G401.6 (cell line): ENCODE data around the gene ACVR1B.
A peak's percentile ranks its signal among the peaks of the same experiment; 100 is the strongest.

Source experiments
- FAIRE-seq: peaks from 2 replicates; lab custom pipeline; 2012; peaks lifted over from hg19 to GRCh38; lab: Jason Lieb, UNC

The ACVR1B gene

GRCh38 chr12:52005903-52006703 is 54.6 kb downstream of the ACVR1B start:
- FAIRE-seq, result no peak

GRCh38 chr12:52006726-52007157 is 55.2 kb downstream of the ACVR1B start, which contains the start of gene TAMALIN:
Gene TAMALIN (plus strand): TSS chr12:52006946. CDS start chr12:52007020, 74 bp downstream.
- FAIRE-seq, result no peak

- FAIRE-seq, result no peak
Observed at GRCh38 chr12:52007158-52007921, 55.8 kb downstream of the ACVR1B start.

- no peak for FAIRE-seq
Observed at GRCh38 chr12:52007982-52008510, 56.5 kb downstream of the ACVR1B start.

- no peak for FAIRE-seq
Observed at GRCh38 chr12:52009081-52009751, 57.7 kb downstream of the ACVR1B start.

GRCh38 chr12:52010152-52010622 is 58.7 kb downstream of the ACVR1B start:
- FAIRE-seq, result peak; percentile 51

GRCh38 chr12:52010692-52011601 is 59.4 kb downstream of the ACVR1B start:
- no peak for FAIRE-seq

GRCh38 chr12:52011602-52012214 is 60.2 kb downstream of the ACVR1B start:
- no peak for FAIRE-seq

GRCh38 chr12:52013626-52014310 is 62.3 kb downstream of the ACVR1B start:
- FAIRE-seq, result no peak

GRCh38 chr12:52014567-52015530 is 63.4 kb downstream of the ACVR1B start:
- no peak for FAIRE-seq

- no peak for FAIRE-seq
Observed at GRCh38 chr12:52015532-52016041, 64.1 kb downstream of the ACVR1B start.

- FAIRE-seq, result no peak
Observed at GRCh38 chr12:52018433-52019112, 67.1 kb downstream of the ACVR1B start.

GRCh38 chr12:52019113-52019770 is 67.7 kb downstream of the ACVR1B start:
- FAIRE-seq, result no peak

- no peak for FAIRE-seq
Observed at GRCh38 chr12:52020539-52021336, 69.2 kb downstream of the ACVR1B start.

- FAIRE-seq, result no peak
Observed at GRCh38 chr12:52022841-52023181, 71.3 kb downstream of the ACVR1B start.

GRCh38 chr12:52023182-52023975 is 71.9 kb downstream of the ACVR1B start:
- no peak for FAIRE-seq
